Fibroblast of skin of back (primary cell): ENCODE data around the gene SHROOM2.

Experiments
- DNase-seq: peaks from one replicate; pipeline ENCODE4 v3.0.0-alpha.2; 2013

Gene SHROOM2

GRCh38 chrX:9955506-9955905 lies 169.3 kb downstream of the SHROOM2 start:
- DNase-seq, result peak; percentile 80

DNA sequence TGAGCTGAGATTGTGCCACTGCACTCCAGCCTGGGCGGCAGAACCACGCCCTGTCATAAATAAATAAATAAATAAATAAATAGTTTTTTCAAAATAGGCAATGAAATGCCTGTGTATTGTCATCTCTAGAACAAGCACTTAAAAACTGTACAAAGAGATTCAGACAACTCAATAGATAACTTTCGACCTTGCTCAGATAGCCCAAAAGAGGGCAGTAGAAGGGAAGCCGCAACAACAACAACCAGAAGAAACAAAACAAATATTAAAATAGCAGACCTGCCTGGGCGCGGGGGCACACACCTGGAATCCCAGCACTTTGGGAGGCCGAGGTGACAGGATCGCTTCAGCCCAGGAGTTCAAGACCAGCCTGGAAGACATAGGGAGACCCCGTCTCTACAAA lies 171.5 kb downstream of the SHROOM2 start:
- no peak for DNase-seq

GRCh38 chrX:9958183-9958582 lies 172.0 kb downstream of the SHROOM2 start:
- DNase-seq, result no peak

- DNase-seq, result no peak
These were observed 175.5 kb downstream of the SHROOM2 start for GRCh38 chrX:9961750-9962149.

- DNase-seq, result no peak
These were observed 180.7 kb downstream of the SHROOM2 start, which contains the start of gene CLDN34 for GRCh38 chrX:9966775-9967408. Gene CLDN34 (plus strand): TSS chrX:9967358. CDS start chrX:9967358, 0 bp downstream.

GRCh38 chrX:9977635-9978034 lies 191.4 kb downstream of the SHROOM2 start:
- no peak for DNase-seq

DNA sequence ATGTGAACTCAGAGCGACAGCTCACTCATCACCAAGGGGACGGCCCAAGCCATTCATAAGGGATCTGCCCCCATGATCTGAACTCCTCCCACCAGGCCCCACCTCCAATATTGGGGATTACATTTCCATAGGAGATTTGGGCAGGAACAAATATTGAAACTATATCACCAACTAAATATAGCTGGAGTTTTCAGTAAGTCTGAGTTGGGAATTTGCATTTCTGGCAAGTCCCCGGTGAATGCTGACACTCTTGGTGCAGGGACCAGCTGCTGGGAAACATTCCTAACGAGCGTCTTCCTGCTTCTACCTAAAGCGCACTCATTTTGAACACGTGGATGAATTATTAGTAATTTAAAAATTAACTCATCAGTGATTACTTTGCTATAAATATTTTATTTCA lies 194.2 kb downstream of the SHROOM2 start:
- no peak for DNase-seq

GRCh38 chrX:9980927-9981326 lies 194.7 kb downstream of the SHROOM2 start:
- DNase-seq, result no peak

DNA sequence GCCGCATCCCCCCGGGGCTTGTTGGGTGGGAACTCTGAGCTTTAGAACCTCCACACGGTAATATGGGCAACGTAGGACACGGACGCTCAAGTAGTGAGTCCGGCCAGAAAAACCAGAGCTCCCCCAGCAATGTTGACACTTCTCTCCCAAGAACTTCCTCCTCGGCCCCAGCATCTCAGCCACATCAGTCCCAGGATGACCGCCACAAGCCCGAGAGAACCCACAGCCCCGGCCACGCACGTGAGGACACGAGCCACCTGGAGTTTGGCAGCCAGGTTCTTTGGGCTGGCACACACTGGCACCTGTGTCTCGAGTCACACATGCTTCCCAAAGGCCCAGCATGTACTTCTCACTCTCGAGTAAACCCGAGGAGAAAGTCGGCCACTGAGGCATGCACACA lies 197.2 kb downstream of the SHROOM2 start:
- no peak for DNase-seq

- DNase-seq, result no peak
These were observed 197.6 kb downstream of the SHROOM2 start for GRCh38 chrX:9983846-9984245.

DNA sequence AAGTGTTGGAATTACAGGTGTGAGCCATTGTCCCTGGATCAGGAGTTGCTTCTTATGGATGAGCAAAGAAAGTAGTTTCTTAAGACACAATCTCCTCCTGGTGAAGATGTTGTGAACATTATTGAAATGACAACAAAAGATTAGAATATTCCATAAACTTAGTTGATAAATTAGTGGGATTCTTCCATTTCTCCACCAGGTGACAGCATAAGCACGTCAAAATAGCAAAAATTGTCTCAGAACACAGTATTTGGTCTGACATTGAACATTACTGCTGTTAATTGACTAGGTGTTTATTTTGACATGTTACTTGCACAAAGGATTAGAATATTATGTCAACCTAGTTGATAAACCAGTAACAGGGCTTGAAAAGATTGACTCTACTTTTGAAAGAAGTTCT lies 202.5 kb downstream of the SHROOM2 start:
- DNase-seq, result peak; percentile 4

DNA sequence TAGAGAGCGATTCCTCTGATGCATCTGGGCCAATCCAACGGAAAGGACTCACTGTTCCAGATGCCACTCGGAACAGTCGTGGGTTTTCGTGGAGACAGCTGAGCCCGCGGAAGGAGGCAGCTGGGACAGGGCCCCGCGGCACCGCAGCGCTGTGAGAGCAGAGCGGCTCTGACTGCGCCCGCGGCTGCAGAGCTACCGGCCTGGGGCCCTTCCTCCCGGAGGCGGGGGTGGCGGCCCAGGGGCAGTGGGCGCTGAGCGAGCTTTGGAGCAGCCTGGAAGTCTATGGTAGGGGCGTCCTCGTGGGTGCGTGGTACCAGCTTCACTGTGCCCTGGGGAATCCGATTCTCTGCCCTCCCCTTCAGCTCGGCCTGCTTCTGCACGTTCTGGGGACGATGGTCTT lies 205.8 kb downstream of the SHROOM2 start:
- no peak for DNase-seq

- no peak for DNase-seq
These were observed 206.5 kb downstream of the SHROOM2 start for GRCh38 chrX:9992724-9993123.

GRCh38 chrX:9995855-9996339 lies 209.7 kb downstream of the SHROOM2 start:
- peak; percentile 69 for DNase-seq

GRCh38 chrX:9997041-9997440 lies 210.8 kb downstream of the SHROOM2 start:
- no peak for DNase-seq

GRCh38 chrX:9997524-9997923 lies 211.3 kb downstream of the SHROOM2 start:
- DNase-seq, result no peak
